Hematopoietic multipotent progenitor cell treated with erythropoietin and hydrocortisone succinate and interleukin-3 and kit ligand, for 8 days (in vitro differentiated cells): ENCODE results near the gene HTRA3.
A peak's percentile ranks its signal among the peaks of the same experiment; 100 is the strongest.

ENCODE experiments used
- DNase-seq: peaks from one replicate; pipeline ENCODE4 v3.0.0-alpha.2; 2015

The HTRA3 gene

GRCh38 chr4:8235224-8235623 is 34.3 kb upstream of the HTRA3 start:
- DNase-seq = no peak

GRCh38 chr4:8235686-8236085 is 33.9 kb upstream of the HTRA3 start:
- DNase-seq = no peak

GRCh38 chr4:8236106-8236919 is 33.2 kb upstream of the HTRA3 start:
- DNase-seq = no peak

GRCh38 chr4:8236920-8237195 is 32.7 kb upstream of the HTRA3 start:
- DNase-seq = no peak

- DNase-seq = no peak
Measured at GRCh38 chr4:8237256-8237989, 32.1 kb upstream of the HTRA3 start.

GRCh38 chr4:8238036-8238511 is 31.5 kb upstream of the HTRA3 start:
- DNase-seq = no peak

- no peak for DNase-seq
Measured at GRCh38 chr4:8238515-8239053, 31.0 kb upstream of the HTRA3 start.

- DNase-seq = no peak
Measured at GRCh38 chr4:8239226-8239625, 30.3 kb upstream of the HTRA3 start.

- DNase-seq = no peak
Measured at GRCh38 chr4:8239661-8240060, 29.9 kb upstream of the HTRA3 start.

- no peak for DNase-seq
Measured at GRCh38 chr4:8240211-8241041, 29.1 kb upstream of the HTRA3 start.

- DNase-seq = no peak
Measured at GRCh38 chr4:8241211-8241779, 28.3 kb upstream of the HTRA3 start.

GRCh38 chr4:8241895-8242696 is 27.5 kb upstream of the HTRA3 start:
- DNase-seq = peak; percentile 60

GRCh38 chr4:8242782-8243560 is 26.6 kb upstream of the HTRA3 start:
- peak; percentile 17 for DNase-seq

GRCh38 chr4:8244001-8244757 is 25.4 kb upstream of the HTRA3 start:
- DNase-seq = no peak

GRCh38 chr4:8244931-8245460 is 24.6 kb upstream of the HTRA3 start:
- DNase-seq = no peak

GRCh38 chr4:8245884-8246833 is 23.4 kb upstream of the HTRA3 start:
- no peak for DNase-seq

- DNase-seq = no peak
Measured at GRCh38 chr4:8247047-8247930, 22.3 kb upstream of the HTRA3 start.

- DNase-seq = no peak
Measured at GRCh38 chr4:8248091-8248490, 21.5 kb upstream of the HTRA3 start.
